Thyroid gland (tissue), 4 donors: ENCODE measurements around the gene TMC6. TPM values are rescaled to one million over a fixed set of nuclear protein-coding genes. Genes with fewer than 3 reads are reported as not detected.

Experiments
- DNase-seq, 2 donors: peaks; one replicate each; pipeline ENCODE4 v3.0.0-alpha.2; 2019
- H3K27ac ChIP-seq, 3 donors: fragments of 200-600 bp; sonication (generic); 1 replicate in 2 of 3; 2 replicates in 1 of 3; pipeline ENCODE4 v1.5.1; 2016 to 2019; ENCODE audit warnings: mild to moderate bottlenecking in 1 of 3, moderate library complexity in 1 of 3
- H3K27me3 ChIP-seq: fragments of 200-600 bp; sonication (generic); one replicate; pipeline ENCODE4 v1.5.1; 2019
- H3K36me3 ChIP-seq, 2 donors: fragments of 200-600 bp; sonication (generic); one replicate each; pipeline ENCODE4 v1.5.1; 2016 to 2019
- H3K4me1 ChIP-seq, 2 donors: fragments of 200-600 bp; sonication (generic); one replicate each; pipeline ENCODE4 v1.5.1; 2017 to 2019
- H3K4me3 ChIP-seq, 3 donors: fragments of 200-600 bp; sonication (generic); replicated peaks in 1 of 3; 1 replicate in 2 of 3; 2 replicates in 1 of 3; pipeline ENCODE4 v1.5.1; 2016; ENCODE audit warnings: mild to moderate bottlenecking in 1 of 3
- H3K9me3 ChIP-seq: fragments of 200-600 bp; sonication (generic); one replicate; pipeline ENCODE4 v1.5.1; 2017
- CTCF ChIP-seq, 6 experiments: fragments of 200-600 bp in 3 of 6; fragments of 450-650 bp in 3 of 6; sonication (generic) in 3 of 6; IDR thresholded peaks; one replicate each; pipeline ENCODE4 v1.5.1; 2016 to 2019; ENCODE audit warnings: antibody characterized with exemption in 6 of 6, mild to moderate bottlenecking in 2 of 6, inconsistent platforms in 1 of 6, moderate library complexity in 1 of 6
- POLR2A ChIP-seq, 2 donors: fragments of 450-650 bp; IDR thresholded peaks; one replicate each; pipeline ENCODE4 v1.6.1; 2017; ENCODE audit warnings: antibody characterized with exemption in 2 of 2, mild to moderate bottlenecking in 2 of 2, moderate library complexity in 1 of 2
- WGBS, 2 donors: methylation state at CpG; one replicate each; pipeline ENCODE4 v1.1.5; 2017; 5-methylcytosine and 5-hydroxymethylcytosine counted together
- intact Hi-C: fragments of 100-400 bp; cut with DNase I; formaldehyde crosslinking; loops from one replicate; pipeline ENCODE4 v1.15.1; 2023
- total RNA-seq, 4 donors: library from RNA; depleted of rRNA; stranded (reverse); fragments of >200 nt; gene quantifications; one replicate each; pipeline ENCODE4 v1.2.3, GENCODE V29; 2016

Gene TMC6
- total RNA-seq, 4 donors from 2014 or later, result 10.0 to 22.8 (median 20.4) TPM

- Histone ChIP-seq H3K4me1 (peaks cover 18 to 35% of the 10 kb centered on the region in 2 donors), H3K9me3 (no peaks in the 10 kb centered on the region), H3K27ac (no peak overlapping the region), H3K4me3 (no peak overlapping the region), H3K27me3 (no peaks in the 10 kb centered on the region), H3K36me3 (no peaks in the 10 kb centered on the region)
- 81 to 100% methylated on average over 1 to 5 of the region's 12 CpGs for WGBS, 2 donors
- no peak for TF ChIP-seq CTCF (IDR thresholded peaks at IDR 0.05)
- TF ChIP-seq POLR2A (IDR thresholded peaks at IDR 0.05), result no peak
- no peak for DNase-seq
- intact Hi-C loops, result loop anchor here (5.0 kb wide), 1 partner anchor 48 kb away; no protein-coding TSS in a partner anchor
Measured at GRCh38 chr17:78124836-78125137, 3.8 kb downstream of the TMC6 start.

DNA sequence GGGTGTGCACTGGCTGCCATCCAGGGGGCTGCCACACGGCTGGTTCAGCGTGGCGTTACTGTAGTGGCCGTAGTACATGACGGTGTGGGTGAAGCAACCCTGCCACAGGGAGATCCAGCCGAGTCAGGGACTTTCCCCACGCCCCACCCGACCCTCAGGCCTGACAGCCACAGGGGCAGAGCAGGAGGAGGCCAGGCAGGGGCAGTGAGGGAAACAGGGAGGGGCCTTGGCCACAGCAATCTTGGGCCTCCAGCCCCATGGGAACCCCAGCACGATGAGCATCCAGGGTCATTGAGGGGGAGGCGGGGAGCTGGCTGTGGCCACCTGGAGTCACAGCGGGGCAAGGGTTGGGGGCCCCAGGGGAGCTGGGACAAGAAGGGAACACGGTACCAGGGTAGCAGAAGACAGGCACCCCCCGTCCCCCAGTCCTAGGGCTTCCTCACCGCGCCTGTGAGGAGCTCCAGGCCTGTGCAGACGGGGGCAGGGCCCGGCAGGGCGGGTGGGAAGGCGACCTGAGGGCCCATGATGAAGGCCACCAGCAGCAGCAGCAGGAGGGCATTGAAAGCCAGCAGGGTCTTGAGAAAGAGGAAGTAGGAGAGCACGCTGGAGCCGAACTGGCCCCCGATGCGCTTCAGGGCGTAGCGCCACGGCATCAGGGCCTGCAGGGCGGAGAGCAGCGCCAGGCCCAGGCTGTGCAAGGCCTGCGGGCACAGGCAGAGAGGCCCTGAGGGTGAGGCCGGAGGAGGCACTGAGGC lies 4.3 kb downstream of the TMC6 start:
- Histone ChIP-seq H3K4me1 (peaks cover 18 to 30% of the 10 kb centered on the region in 2 donors), H3K36me3 (no peaks in the 10 kb centered on the region), H3K27me3 (no peaks in the 10 kb centered on the region), H3K27ac (no peak overlapping the region), H3K4me3 (no peak overlapping the region), H3K9me3 (no peaks in the 10 kb centered on the region)
- DNase-seq, result no peak
- intact Hi-C loops, result no loop called here
- TF ChIP-seq CTCF (IDR thresholded peaks at IDR 0.05) (no peak), POLR2A (IDR thresholded peaks at IDR 0.05) (no peak)
- WGBS, 2 donors, result 91 to 92% methylated on average over 20 to 21 of the region's 30 CpGs

DNA sequence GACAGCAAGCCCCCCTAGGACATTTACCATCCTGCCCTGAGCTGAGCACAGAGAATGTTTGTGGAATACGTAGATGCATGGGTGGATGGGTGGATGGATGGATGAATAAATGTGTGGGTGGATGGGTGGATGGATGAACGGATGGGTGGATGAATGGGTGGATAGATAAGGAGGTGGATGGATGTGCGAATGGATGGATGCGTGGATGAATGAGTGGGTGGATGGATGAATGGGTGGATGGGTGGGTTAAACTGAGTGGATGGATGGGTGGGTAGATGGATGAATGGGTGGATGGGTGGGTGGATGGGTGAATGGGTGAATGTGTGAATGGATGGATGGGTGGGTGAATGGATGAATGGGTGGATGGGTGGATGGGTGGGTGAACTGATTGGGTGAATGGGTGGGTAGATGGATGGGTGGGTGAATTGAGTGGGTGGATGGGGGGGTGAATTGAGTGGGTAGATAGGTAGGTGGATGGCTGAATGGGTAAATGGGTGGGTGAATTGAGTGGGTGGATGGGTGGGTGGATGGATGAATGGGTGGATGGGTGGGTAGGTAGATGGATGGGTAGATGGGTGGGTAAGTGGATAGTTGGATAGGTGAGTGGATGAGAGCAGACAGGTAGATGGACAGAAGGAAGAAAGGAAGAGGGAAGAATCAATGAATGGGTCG lies 5.2 kb downstream of the TMC6 start:
- intact Hi-C loops, result no loop called here
- TF ChIP-seq POLR2A (IDR thresholded peaks at IDR 0.05) (no peak), CTCF (IDR thresholded peaks at IDR 0.05) (no peak)
- H3K36me3 ChIP-seq, result no peaks in the 10 kb centered on the region
- 95 to 96% methylated on average over 5 of the region's 5 CpGs for WGBS, 2 donors
- no peak overlapping the region for H3K27ac ChIP-seq
- no peak for DNase-seq
- H3K4me1 ChIP-seq, result peaks cover 14 to 21% of the 10 kb centered on the region in 2 donors
- H3K9me3 ChIP-seq, result no peaks in the 10 kb centered on the region
- no peak overlapping the region for H3K4me3 ChIP-seq
- no peaks in the 10 kb centered on the region for H3K27me3 ChIP-seq

DNA sequence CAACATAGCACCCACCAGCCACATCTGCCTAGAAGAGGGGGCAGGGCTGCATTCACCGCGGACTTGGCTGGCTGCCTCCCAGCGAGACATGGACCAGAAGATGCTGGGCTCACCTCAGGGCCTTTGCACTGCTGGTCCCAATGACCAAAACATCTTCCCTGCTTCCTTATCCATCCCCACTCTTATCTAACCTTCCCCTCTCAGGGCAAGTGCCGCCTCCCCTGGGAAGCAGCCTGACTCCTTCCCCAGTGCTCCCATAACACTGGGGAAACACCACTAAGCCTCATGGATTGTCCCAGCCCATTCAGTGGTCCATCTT lies 5.7 kb downstream of the TMC6 start:
- WGBS, 2 donors, result 100% methylated on average over 4 of the region's 4 CpGs
- Histone ChIP-seq H3K9me3 (no peaks in the 10 kb centered on the region), H3K27ac (no peak overlapping the region), H3K27me3 (no peaks in the 10 kb centered on the region), H3K36me3 (no peaks in the 10 kb centered on the region), H3K4me1 (peaks cover 9 to 17% of the 10 kb centered on the region in 2 donors), H3K4me3 (no peak overlapping the region)
- no peak for DNase-seq
- intact Hi-C loops, result no loop called here
- no peak for TF ChIP-seq CTCF (IDR thresholded peaks at IDR 0.05)
- TF ChIP-seq POLR2A (IDR thresholded peaks at IDR 0.05), result no peak

DNA sequence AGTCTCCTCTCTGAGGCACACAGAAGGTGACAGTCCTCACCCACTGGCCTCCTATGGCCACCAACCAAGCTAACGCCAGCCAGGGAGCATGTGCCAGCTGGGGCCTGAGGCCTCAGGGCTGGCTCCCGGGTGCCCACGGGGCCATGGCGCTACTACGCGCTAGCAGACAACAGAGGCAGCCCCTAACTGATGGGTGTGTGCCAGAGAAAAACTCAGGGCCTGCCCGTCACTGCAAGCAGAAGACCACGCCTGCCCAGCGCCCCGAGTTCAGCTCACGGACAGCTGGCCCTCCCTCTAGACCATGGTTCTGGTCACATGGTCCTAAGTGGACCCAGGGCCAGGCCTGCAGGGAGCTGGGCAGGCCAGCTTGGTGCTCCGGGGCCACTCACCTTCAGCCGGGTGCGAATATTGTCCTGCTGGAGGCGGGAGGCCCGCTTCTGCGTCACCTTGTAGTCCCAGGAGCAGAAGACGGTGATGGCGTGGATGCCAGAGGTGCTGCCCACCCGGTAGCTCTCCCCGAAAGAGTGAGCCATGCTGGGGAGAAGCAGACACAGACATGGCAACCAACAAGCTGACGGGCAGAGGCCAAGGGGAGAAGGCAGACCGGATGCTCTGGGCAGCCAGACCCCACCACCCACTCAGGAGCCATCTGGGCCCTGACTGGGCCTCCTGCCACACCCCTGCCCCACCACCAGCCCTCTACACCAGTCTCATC lies 6.2 kb downstream of the TMC6 start:
- no peak overlapping the region for H3K4me3 ChIP-seq
- H3K9me3 ChIP-seq, result no peaks in the 10 kb centered on the region
- no peaks in the 10 kb centered on the region for H3K27me3 ChIP-seq
- H3K4me1 ChIP-seq, result peaks cover 9 to 17% of the 10 kb centered on the region in 2 donors
- H3K36me3 ChIP-seq, result no peaks in the 10 kb centered on the region
- DNase-seq, result no peak
- no peak overlapping the region for H3K27ac ChIP-seq
- WGBS, 2 donors, result 89 to 97% methylated on average over 13 to 14 of the region's 23 CpGs
- intact Hi-C loops, result no loop called here
- TF ChIP-seq CTCF (IDR thresholded peaks at IDR 0.05) (no peak), POLR2A (IDR thresholded peaks at IDR 0.05) (no peak)
